ENCODE data around the gene TSPAN3. TPM values are rescaled to one million over a fixed set of nuclear protein-coding genes. Genes with fewer than 3 reads are reported as not detected.

The TSPAN3 gene
- total RNA-seq, 1 experiment from 2014 or later: 237 TPM

DNA sequence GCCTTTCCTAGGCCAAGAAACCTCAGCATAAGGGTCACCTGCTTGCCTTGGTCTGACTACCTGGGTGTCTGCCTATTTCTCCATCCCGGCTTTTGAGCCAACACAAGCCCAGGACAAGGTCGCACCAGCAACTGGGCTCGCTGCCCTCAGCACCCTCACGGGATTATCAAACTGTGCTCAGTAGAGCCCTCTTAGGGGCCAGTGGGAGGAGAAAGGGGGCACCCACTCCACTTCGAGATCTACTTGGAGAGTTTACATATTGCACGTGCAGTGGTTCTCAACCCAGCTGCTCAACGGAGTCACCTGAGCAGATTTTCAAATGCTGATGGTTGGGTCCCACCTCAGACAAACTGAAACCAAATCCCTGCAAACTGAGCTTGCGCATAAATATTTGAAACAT, 31.1 kb downstream of the TSPAN3 start:
- no peak for DNase-seq
- no peaks in the 10 kb centered on the region for H3K4me1 ChIP-seq
- H3K4me3 Mint-ChIP-seq (ENCODE audit: unreplicated experiment): no peak overlapping the region
- peaks cover 4% of the 10 kb centered on the region for H3K36me3 ChIP-seq (ENCODE audit: control insufficient read depth, insufficient read depth, low read length)
- CTCF ChIA-PET: no interaction called here
- no peaks in the 10 kb centered on the region for H3K27me3 Mint-ChIP-seq (ENCODE audit: insufficient read depth, unreplicated experiment)
- peaks cover 74% of the 10 kb centered on the region for H3K36me3 Mint-ChIP-seq (ENCODE audit: insufficient read depth, unreplicated experiment)
- no TSS peak for BruUV-seq (replicated peaks)
- no peak overlapping the region for H3K27ac Mint-ChIP-seq (ENCODE audit: unreplicated experiment)
- POLR2A ChIA-PET: no interaction called here
- intact Hi-C loops (cut with micrococcal nuclease; ENCODE audit: unreplicated experiment): no loop called here
- H3K9me3 Mint-ChIP-seq (ENCODE audit: unreplicated experiment): no peaks in the 10 kb centered on the region
- TF ChIP-seq, protein P1, sequence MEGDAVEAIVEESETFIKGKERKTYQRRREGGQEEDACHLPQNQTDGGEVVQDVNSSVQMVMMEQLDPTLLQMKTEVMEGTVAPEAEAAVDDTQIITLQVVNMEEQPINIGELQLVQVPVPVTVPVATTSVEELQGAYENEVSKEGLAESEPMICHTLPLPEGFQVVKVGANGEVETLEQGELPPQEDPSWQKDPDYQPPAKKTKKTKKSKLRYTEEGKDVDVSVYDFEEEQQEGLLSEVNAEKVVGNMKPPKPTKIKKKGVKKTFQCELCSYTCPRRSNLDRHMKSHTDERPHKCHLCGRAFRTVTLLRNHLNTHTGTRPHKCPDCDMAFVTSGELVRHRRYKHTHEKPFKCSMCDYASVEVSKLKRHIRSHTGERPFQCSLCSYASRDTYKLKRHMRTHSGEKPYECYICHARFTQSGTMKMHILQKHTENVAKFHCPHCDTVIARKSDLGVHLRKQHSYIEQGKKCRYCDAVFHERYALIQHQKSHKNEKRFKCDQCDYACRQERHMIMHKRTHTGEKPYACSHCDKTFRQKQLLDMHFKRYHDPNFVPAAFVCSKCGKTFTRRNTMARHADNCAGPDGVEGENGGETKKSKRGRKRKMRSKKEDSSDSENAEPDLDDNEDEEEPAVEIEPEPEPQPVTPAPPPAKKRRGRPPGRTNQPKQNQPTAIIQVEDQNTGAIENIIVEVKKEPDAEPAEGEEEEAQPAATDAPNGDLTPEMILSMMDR (IDR thresholded peaks at IDR 0.05; ENCODE audit: insufficient read depth in 1 of 2, low read depth in 1 of 2, low read length in 1 of 2, severe bottlenecking in 1 of 2, unreplicated experiment in 1 of 2): no peak
- H3K9me3 ChIP-seq: no peaks in the 10 kb centered on the region
- H3K4me3 ChIP-seq (ENCODE audit: low read depth, low read length): no peak overlapping the region
- H3K4me1 Mint-ChIP-seq (ENCODE audit: low read depth, unreplicated experiment): peaks cover 2% of the 10 kb centered on the region
- no peaks in the 10 kb centered on the region for H3K27me3 ChIP-seq (replicated peaks; ENCODE audit: control insufficient read depth, insufficient read depth, low read length)

DNA sequence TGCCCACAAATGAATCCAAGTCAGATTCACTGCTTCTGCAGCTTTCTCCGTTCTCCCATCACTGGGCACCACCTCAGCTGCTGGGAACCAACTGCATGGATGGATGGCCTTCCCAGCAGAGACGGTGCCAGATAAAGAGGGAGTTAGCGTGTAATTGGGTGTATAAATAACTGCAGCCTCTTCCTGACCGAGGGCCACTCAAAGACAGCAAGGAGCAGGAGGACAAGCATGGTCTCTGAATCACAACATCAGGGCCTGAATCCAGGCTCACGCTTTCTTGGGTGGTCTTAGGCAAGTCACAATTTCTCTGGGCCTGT, 31.7 kb downstream of the TSPAN3 start:
- DNase-seq: no peak
- no peak overlapping the region for H3K4me3 Mint-ChIP-seq (ENCODE audit: unreplicated experiment)
- BruUV-seq (replicated peaks): no TSS peak
- H3K4me1 Mint-ChIP-seq (ENCODE audit: low read depth, unreplicated experiment): peaks cover 8% of the 10 kb centered on the region
- no peaks in the 10 kb centered on the region for H3K27me3 Mint-ChIP-seq (ENCODE audit: insufficient read depth, unreplicated experiment)
- Histone ChIP-seq H3K9me3 (no peaks in the 10 kb centered on the region), H3K36me3 (ENCODE audit: control insufficient read depth, insufficient read depth, low read length) (peaks cover 1% of the 10 kb centered on the region; the same call in 1 of the 2 replicates), H3K27me3 (replicated peaks; ENCODE audit: control insufficient read depth, insufficient read depth, low read length) (no peaks in the 10 kb centered on the region), H3K4me1 (no peaks in the 10 kb centered on the region), H3K4me3 (ENCODE audit: low read depth, low read length) (no peak overlapping the region)
- TF ChIP-seq, protein P1 (IDR thresholded peaks at IDR 0.05; ENCODE audit: insufficient read depth in 1 of 2, low read depth in 1 of 2, low read length in 1 of 2, severe bottlenecking in 1 of 2, unreplicated experiment in 1 of 2): no peak
- intact Hi-C loops (cut with micrococcal nuclease; ENCODE audit: unreplicated experiment): no loop called here
- peaks cover 77% of the 10 kb centered on the region for H3K36me3 Mint-ChIP-seq (ENCODE audit: insufficient read depth, unreplicated experiment)
- POLR2A ChIA-PET: no interaction called here
- no peaks in the 10 kb centered on the region for H3K9me3 Mint-ChIP-seq (ENCODE audit: unreplicated experiment)
- CTCF ChIA-PET: no interaction called here
- H3K27ac Mint-ChIP-seq (ENCODE audit: unreplicated experiment): no peak overlapping the region

DNA sequence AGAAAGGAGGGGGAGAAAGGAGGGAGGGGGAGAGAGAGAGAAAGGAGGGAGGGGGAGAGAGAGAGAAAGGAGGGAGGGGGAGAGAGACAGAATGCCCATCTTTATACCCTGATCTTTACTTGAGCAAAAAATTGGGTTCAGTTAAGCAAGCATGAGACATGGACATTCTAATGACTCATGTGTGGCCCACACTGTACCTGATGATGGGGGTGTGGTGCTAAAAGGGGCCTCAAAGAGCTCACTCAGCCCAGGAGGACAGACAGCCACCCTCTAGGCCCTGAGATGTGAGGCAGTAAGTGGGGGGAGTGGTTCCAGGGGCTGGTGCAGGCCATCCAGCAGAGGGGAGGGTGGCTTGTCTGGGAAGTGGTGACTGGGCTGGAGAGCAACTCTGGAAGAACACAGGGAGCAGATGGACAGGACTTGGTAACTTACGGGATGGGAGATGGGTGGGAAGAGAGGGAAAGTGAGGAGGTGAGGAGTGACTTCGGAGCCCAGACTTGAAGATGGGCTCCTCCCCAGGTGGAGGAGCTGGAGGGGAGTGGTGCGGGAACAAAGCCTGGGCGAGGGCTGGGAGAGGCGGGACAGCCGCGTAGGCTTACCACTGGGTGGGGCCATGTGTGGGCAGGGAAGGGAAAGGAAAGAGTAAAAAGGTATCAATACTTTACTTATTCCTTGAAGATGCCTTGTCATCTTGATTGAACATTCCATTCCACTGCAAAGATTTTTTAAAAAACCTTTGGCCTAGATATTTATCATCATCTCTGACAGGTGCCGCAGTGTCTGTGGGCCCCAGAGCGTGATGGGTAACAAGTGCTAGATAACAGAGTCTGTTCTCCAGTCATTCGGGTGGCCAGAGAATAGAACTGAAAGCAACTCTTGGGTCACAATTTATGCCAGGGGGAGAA, 32.3 kb downstream of the TSPAN3 start:
- H3K4me1 ChIP-seq: no peaks in the 10 kb centered on the region
- intact Hi-C loops (cut with micrococcal nuclease; ENCODE audit: unreplicated experiment): no loop called here
- ChIA-PET POLR2A (no interaction called here), CTCF (no interaction called here)
- H3K27me3 Mint-ChIP-seq (ENCODE audit: insufficient read depth, unreplicated experiment): no peaks in the 10 kb centered on the region
- H3K36me3 ChIP-seq (ENCODE audit: control insufficient read depth, insufficient read depth, low read length): peaks cover 1% of the 10 kb centered on the region; the same call in 1 of the 2 replicates
- TF ChIP-seq, protein P1 (IDR thresholded peaks at IDR 0.05; ENCODE audit: insufficient read depth in 1 of 2, low read depth in 1 of 2, low read length in 1 of 2, severe bottlenecking in 1 of 2, unreplicated experiment in 1 of 2): no peak
- peaks cover 77% of the 10 kb centered on the region for H3K36me3 Mint-ChIP-seq (ENCODE audit: insufficient read depth, unreplicated experiment)
- no peak for DNase-seq
- H3K4me3 Mint-ChIP-seq (ENCODE audit: unreplicated experiment): no peak overlapping the region
- no peak overlapping the region for H3K4me3 ChIP-seq (ENCODE audit: low read depth, low read length)
- H3K27ac Mint-ChIP-seq (ENCODE audit: unreplicated experiment): no peak overlapping the region
- no peaks in the 10 kb centered on the region for H3K27me3 ChIP-seq (replicated peaks; ENCODE audit: control insufficient read depth, insufficient read depth, low read length)
- no peaks in the 10 kb centered on the region for H3K9me3 ChIP-seq
- no peaks in the 10 kb centered on the region for H3K9me3 Mint-ChIP-seq (ENCODE audit: unreplicated experiment)
- peaks cover 13% of the 10 kb centered on the region for H3K4me1 Mint-ChIP-seq (ENCODE audit: low read depth, unreplicated experiment)
- BruUV-seq (replicated peaks): no TSS peak

Measured in Caco-2 (cell line).